Measurements from ENCODE around the gene NOL3. TPM values are rescaled to one million over a fixed set of nuclear protein-coding genes. Genes with fewer than 3 reads are reported as not detected.

NOL3 gene
- total RNA-seq, 1 experiment from 2014 or later, result 68.0 TPM

GRCh38 chr16:67180166-67180565, 9.8 kb downstream of the NOL3 start:
- Histone ChIP-seq H3K4me3 (no peak overlapping the region), H4K20me1 (ENCODE audit: insufficient read depth) (no peaks in the 10 kb centered on the region), H3K27ac (no peak overlapping the region), H3K9me3 (ENCODE audit: insufficient read depth, low read depth) (no peaks in the 10 kb centered on the region), H3F3A (ENCODE audit: insufficient read depth, low read depth) (peaks cover 38% of the 10 kb centered on the region), H3K4me1 (replicated peaks; ENCODE audit: insufficient read depth) (peaks cover 44% of the 10 kb centered on the region), H3K36me3 (ENCODE audit: low read depth) (no peaks in the 10 kb centered on the region), H3K27me3 (ENCODE audit: insufficient read depth, low read depth) (no peaks in the 10 kb centered on the region), H3K9me2 (ENCODE audit: insufficient read depth) (no peaks in the 10 kb centered on the region), H3K79me2 (ENCODE audit: low read depth) (peaks cover 16% of the 10 kb centered on the region), H2AFZ (no peak overlapping the region), H3K4me2 (no peak overlapping the region)
- TF ChIP-seq EZH2 (IDR thresholded peaks at IDR 0.05; ENCODE audit: low read depth), result no peak
- no peak for TF ChIP-seq CTCF (conservative IDR thresholded peaks at IDR 0.05)
- intact Hi-C loops (cut with micrococcal nuclease; ENCODE audit: unreplicated experiment), result no loop called here
- no peak for DNase-seq
- ChIA-PET CTCF (no interaction called here), POLR2A (ENCODE audit: unreplicated experiment) (no interaction called here)
- no TSS peak for BruUV-seq (replicated peaks)

GRCh38 chr16:67181346-67181745, 11.0 kb downstream of the NOL3 start:
- Histone ChIP-seq H3K79me2 (ENCODE audit: low read depth) (peaks cover 16% of the 10 kb centered on the region), H3K27me3 (ENCODE audit: insufficient read depth, low read depth) (no peaks in the 10 kb centered on the region), H3K9me3 (ENCODE audit: insufficient read depth, low read depth) (no peaks in the 10 kb centered on the region), H3K4me3 (no peak overlapping the region), H4K20me1 (ENCODE audit: insufficient read depth) (no peaks in the 10 kb centered on the region), H3K27ac (no peak overlapping the region), H3K4me2 (no peak overlapping the region), H3K9me2 (ENCODE audit: insufficient read depth) (no peaks in the 10 kb centered on the region), H3K4me1 (replicated peaks; ENCODE audit: insufficient read depth) (peaks cover 52% of the 10 kb centered on the region), H3K36me3 (ENCODE audit: low read depth) (no peaks in the 10 kb centered on the region), H3F3A (ENCODE audit: insufficient read depth, low read depth) (peaks cover 41% of the 10 kb centered on the region; the same call in 1 of the 2 replicates), H2AFZ (no peak overlapping the region)
- CTCF ChIA-PET, result no interaction called here
- TF ChIP-seq CTCF (conservative IDR thresholded peaks at IDR 0.05) (no peak), EZH2 (IDR thresholded peaks at IDR 0.05; ENCODE audit: low read depth) (no peak)
- no peak for DNase-seq
- intact Hi-C loops (cut with micrococcal nuclease; ENCODE audit: unreplicated experiment), result no loop called here
- BruUV-seq (replicated peaks), result no TSS peak
- POLR2A ChIA-PET (ENCODE audit: unreplicated experiment), result interaction anchor here (0.6 kb wide), 1 partner anchor 23 kb away, joined by 3 read pairs; no protein-coding TSS in a partner anchor

- no peaks in the 10 kb centered on the region for H3K9me3 ChIP-seq (ENCODE audit: insufficient read depth, low read depth)
- no peaks in the 10 kb centered on the region for H4K20me1 ChIP-seq (ENCODE audit: insufficient read depth)
- H3K4me2 ChIP-seq, result peak overlapping the region; percentile 84
- peaks cover 57% of the 10 kb centered on the region for H3K4me1 ChIP-seq (replicated peaks; ENCODE audit: insufficient read depth)
- H3K4me3 ChIP-seq, result 0 out of 2 replicates have a peak overlapping the region, but pooled peaks have one; percentile 67
- BruUV-seq (replicated peaks), result TSS peak; percentile 52
- ChIA-PET POLR2A (ENCODE audit: unreplicated experiment) (no interaction called here), CTCF (no interaction called here)
- H3K9me2 ChIP-seq (ENCODE audit: insufficient read depth), result no peaks in the 10 kb centered on the region
- intact Hi-C loops (cut with micrococcal nuclease; ENCODE audit: unreplicated experiment), result no loop called here
- no peak for DNase-seq
- TF ChIP-seq CTCF (conservative IDR thresholded peaks at IDR 0.05), result no peak
- TF ChIP-seq EZH2 (IDR thresholded peaks at IDR 0.05; ENCODE audit: low read depth), result no peak
- no peaks in the 10 kb centered on the region for H3K36me3 ChIP-seq (ENCODE audit: low read depth)
- H2AFZ ChIP-seq, result no peak overlapping the region
- no peaks in the 10 kb centered on the region for H3K27me3 ChIP-seq (ENCODE audit: insufficient read depth, low read depth)
- peaks cover 16% of the 10 kb centered on the region for H3K79me2 ChIP-seq (ENCODE audit: low read depth)
- H3F3A ChIP-seq (ENCODE audit: insufficient read depth, low read depth), result peaks cover 38% of the 10 kb centered on the region; the same call in 1 of the 2 replicates
- no peak overlapping the region for H3K27ac ChIP-seq
Measured at GRCh38 chr16:67182288-67182687, 11.9 kb downstream of the NOL3 start.

Data from PC-9 (cell line).